AG10803 (cell line): ENCODE results near the gene PLEKHO1.
A peak's percentile ranks its signal among the peaks of the same experiment; 100 is the strongest.

ENCODE experiments used
- DNase-seq: peaks from one replicate; pipeline ENCODE4 v3.0.0; 2010; ENCODE audit warnings: low read depth
- H3K4me3 ChIP-seq: 2 replicates; pipeline ENCODE4 v1.5.1; 2011; ENCODE audit warnings: mild to moderate bottlenecking, low read length, control low read depth
- TF ChIP-seq, protein P1 (sequence below): conservative IDR thresholded peaks from 2 replicates; pipeline ENCODE4 v1.5.1; 2011; ENCODE audit warnings: mild to moderate bottlenecking, low read length, control low read depth, inconsistent platforms

The PLEKHO1 gene, protein sequence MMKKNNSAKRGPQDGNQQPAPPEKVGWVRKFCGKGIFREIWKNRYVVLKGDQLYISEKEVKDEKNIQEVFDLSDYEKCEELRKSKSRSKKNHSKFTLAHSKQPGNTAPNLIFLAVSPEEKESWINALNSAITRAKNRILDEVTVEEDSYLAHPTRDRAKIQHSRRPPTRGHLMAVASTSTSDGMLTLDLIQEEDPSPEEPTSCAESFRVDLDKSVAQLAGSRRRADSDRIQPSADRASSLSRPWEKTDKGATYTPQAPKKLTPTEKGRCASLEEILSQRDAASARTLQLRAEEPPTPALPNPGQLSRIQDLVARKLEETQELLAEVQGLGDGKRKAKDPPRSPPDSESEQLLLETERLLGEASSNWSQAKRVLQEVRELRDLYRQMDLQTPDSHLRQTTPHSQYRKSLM

DNA sequence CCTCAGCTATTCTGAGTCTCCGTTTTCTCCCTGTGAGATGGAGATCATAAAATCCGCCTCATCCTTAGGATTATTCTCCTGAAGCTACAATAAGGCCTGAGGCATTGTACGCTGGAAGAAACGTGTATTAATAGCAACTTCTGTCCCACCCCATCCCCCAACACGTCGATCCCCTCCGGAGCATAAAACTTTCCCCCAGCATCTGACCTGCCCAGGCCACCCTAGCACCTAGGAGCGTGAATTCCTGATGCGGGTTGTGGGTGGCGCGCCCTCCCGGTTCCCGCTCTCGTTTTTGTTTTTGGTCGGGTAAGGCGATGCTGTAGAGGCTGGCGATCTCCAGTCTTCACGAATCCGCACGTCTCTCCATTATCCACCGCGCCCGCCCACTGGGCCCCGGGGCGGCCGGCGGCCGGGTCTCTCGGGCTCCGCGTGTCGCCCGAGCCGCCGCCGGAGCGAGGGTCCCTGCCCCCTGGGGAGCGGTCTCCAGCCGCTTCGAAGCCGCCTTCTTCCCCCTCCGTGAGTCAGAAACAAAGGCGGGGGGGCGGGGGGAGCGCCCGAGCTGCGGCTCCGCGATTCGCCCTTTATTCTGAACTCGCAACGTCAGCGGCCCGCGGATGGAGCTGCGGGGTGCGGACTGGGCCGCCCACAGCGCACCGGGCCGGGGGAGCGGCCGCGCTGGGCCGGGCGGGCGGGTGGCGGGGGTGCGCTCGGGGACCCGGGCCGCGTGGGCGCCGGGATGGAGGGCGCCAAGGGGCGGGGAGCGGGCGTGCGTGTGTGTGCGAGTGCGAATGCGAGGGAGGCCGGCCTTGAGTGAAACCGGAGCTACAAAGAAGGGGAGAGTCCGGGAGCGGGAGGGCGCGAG is at the start of gene PLEKHO1:
Gene PLEKHO1 (plus strand): TSS at position 646 of the 862 bp plus-strand sequence. CDS start 342 bp downstream, outside the sequence.
- TF ChIP-seq, protein P1, sequence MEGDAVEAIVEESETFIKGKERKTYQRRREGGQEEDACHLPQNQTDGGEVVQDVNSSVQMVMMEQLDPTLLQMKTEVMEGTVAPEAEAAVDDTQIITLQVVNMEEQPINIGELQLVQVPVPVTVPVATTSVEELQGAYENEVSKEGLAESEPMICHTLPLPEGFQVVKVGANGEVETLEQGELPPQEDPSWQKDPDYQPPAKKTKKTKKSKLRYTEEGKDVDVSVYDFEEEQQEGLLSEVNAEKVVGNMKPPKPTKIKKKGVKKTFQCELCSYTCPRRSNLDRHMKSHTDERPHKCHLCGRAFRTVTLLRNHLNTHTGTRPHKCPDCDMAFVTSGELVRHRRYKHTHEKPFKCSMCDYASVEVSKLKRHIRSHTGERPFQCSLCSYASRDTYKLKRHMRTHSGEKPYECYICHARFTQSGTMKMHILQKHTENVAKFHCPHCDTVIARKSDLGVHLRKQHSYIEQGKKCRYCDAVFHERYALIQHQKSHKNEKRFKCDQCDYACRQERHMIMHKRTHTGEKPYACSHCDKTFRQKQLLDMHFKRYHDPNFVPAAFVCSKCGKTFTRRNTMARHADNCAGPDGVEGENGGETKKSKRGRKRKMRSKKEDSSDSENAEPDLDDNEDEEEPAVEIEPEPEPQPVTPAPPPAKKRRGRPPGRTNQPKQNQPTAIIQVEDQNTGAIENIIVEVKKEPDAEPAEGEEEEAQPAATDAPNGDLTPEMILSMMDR: no peak
- peak; percentile 74 for DNase-seq
- H3K4me3 ChIP-seq: peak within 1 kb of the TSS; percentile 82

DNA sequence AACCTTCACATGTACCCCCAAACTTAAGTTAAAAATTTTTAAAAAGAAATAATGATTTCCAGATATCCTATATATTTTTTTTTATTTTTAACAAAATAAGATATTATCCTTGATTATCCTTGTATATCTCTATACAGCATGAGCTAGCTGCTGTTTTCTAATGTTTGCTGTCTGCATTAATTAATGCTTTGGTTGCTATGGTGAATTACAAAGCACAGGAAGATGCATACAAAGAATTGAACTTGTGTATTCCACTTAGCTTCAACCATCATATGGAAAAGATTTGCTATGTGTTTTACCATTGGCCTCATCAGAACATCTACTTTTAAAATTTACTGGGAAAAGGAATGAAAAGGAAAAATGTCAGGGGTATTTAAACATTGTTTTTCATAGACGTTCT is 46.7 kb upstream of the PLEKHO1 start:
- DNase-seq: no peak
- no peak overlapping the region for H3K4me3 ChIP-seq
- TF ChIP-seq, protein P1: no peak

DNA sequence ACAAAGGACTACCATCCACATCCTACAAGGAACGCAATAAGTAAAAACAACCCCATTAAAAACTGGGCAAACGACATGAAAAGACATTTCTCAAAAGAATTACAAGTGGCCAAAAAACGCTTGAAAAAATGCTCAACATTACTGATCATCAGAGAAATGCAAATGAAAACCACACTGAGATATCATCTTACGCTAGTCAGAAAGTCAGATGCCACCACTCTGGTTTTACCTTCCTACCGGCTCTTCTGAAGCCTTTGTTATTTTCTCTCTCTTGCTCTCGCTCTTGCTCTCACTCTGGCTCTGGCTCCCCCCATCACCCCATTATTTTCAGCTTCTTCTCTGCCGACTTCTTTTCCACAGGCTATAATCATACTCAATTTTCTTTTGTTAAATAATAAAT is 43.4 kb upstream of the PLEKHO1 start:
- TF ChIP-seq, protein P1: no peak
- DNase-seq: no peak

DNA sequence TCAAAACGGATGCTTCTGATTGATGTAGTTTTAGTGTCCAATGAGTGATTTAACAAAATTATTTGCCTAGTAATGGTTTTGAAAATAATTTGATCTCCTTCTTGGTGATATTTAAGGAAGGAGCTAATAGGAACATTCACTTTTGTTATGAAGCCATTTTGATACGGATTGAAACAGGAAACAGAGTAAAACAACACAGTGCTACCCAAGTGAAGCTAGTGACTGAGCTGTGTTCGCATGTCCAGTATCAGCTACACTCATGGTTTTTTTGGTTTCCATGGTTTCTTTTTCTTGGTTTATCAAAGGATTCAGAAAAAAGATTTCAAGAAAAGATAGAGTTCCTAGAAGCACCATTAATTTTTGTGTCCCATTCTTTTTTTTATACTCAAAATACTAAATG is 40.1 kb upstream of the PLEKHO1 start:
- no peak overlapping the region for H3K4me3 ChIP-seq

More for the DNA sequence above, 43.4 kb upstream of the PLEKHO1 start:
- H3K4me3 ChIP-seq: no peak overlapping the region

DNA sequence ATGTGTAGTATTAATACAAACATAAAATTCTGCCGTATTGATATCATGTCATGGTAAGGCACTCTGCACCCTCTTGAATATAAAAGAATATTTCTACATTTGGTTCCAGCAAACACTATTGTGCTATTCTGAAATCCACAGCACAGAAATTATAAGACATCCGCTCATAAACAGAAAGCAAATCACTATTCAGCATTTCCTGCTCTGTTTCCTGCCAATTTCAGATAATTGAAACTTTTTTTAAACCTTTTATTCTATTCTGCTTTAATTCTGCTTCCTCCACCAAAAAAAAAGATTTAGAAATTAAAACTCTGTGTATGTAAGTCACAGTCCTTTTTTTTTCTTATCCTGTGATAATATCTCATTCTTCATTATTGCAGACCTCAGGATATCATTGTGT is 39.6 kb upstream of the PLEKHO1 start:
- no peak for DNase-seq
- TF ChIP-seq, protein P1: no peak
- H3K4me3 ChIP-seq: no peak overlapping the region

More for the DNA sequence above, 40.1 kb upstream of the PLEKHO1 start:
- no peak for DNase-seq
- TF ChIP-seq, protein P1: no peak

DNA sequence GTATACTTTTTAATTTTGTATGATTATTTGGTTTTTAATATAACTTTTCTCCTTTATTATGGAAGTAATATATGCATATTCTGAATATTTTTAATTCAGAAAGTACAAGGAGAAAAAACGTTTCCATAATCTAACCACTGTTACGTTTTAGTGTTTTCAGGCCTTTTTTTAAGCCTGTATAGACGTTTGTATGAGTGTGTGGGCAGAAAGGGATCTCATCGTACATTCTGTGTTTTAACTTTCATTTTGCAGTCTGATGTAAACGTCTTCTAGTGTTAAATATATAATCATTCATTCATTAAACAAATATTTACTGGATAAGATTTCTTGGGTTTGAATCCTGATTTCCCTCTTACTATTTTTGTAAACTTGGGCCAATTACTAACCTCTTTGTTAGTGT is 38.0 kb upstream of the PLEKHO1 start:
- TF ChIP-seq, protein P1: no peak
- no peak overlapping the region for H3K4me3 ChIP-seq
- no peak for DNase-seq

DNA sequence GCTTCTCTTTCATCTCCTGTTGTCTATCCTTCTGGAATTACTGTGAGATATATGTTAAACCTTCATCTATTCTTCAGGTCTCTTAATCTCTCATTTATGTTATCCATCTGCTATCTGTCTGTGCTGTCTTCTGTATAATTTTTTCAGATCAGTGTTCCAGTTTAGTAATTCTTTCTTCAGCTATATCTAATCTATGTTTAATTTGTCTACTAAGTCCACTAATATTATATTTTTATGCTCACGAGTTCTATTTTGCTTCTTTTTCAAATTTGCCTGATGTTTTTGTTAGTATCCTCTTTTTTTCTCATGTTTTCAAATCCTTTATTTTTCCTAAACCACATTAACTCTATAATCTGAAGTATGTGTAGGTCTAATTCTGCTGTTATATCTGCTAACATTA is 34.6 kb upstream of the PLEKHO1 start:
- no peak overlapping the region for H3K4me3 ChIP-seq
- DNase-seq: no peak
- TF ChIP-seq, protein P1: no peak
